ENCODE results near the gene UTP25. TPM values are rescaled to one million over a fixed set of nuclear protein-coding genes. Genes with fewer than 3 reads are reported as not detected.
"Not testable (repeated sequence)": the region's sequence is repeated elsewhere in the genome, so short reads cannot be mapped to it uniquely, and the experiment has no call there.

The UTP25 gene
- total RNA-seq, 1 experiment from 2014 or later = 9.5 TPM

DNA sequence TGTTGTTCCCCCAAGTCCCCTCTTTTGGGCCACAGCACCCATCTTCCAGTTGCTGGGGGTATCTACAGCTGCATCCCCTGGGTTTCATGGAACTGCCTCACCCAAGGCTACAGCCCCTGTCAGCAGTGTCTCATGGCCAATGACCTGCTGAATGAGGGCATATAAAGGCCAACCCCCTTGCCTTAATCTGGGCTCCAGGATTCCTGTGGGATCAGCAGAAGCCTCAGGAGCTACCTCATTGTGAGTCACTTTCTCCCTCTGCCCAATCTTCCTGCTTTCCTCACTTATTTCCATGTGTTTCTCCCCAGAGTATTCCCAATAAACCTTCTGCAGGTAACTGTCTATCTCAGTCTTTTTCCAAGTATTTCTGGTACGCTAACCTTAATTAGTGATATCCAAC lies 73.0 kb downstream of the UTP25 start:
- Mint-ChIP-seq H3K36me3 (ENCODE audit: insufficient read depth, unreplicated experiment) (no peaks in the 10 kb centered on the region), H3K9me3 (ENCODE audit: unreplicated experiment) (no peaks in the 10 kb centered on the region), H3K4me3 (ENCODE audit: unreplicated experiment) (no peak overlapping the region), H3K27ac (ENCODE audit: unreplicated experiment) (no peak overlapping the region), H3K4me1 (ENCODE audit: low read depth, unreplicated experiment) (no peaks in the 10 kb centered on the region), H3K27me3 (ENCODE audit: insufficient read depth, unreplicated experiment) (peaks cover 3% of the 10 kb centered on the region)
- Histone ChIP-seq H3K4me3 (ENCODE audit: low read depth, low read length) (no peak overlapping the region), H3K27me3 (replicated peaks; ENCODE audit: control insufficient read depth, insufficient read depth, low read length) (no peaks in the 10 kb centered on the region; the same call in 1 of the 2 replicates), H3K9me3 (no peaks in the 10 kb centered on the region), H3K36me3 (ENCODE audit: control insufficient read depth, insufficient read depth, low read length) (no peaks in the 10 kb centered on the region), H3K4me1 (no peaks in the 10 kb centered on the region)
- TF ChIP-seq, protein P1, sequence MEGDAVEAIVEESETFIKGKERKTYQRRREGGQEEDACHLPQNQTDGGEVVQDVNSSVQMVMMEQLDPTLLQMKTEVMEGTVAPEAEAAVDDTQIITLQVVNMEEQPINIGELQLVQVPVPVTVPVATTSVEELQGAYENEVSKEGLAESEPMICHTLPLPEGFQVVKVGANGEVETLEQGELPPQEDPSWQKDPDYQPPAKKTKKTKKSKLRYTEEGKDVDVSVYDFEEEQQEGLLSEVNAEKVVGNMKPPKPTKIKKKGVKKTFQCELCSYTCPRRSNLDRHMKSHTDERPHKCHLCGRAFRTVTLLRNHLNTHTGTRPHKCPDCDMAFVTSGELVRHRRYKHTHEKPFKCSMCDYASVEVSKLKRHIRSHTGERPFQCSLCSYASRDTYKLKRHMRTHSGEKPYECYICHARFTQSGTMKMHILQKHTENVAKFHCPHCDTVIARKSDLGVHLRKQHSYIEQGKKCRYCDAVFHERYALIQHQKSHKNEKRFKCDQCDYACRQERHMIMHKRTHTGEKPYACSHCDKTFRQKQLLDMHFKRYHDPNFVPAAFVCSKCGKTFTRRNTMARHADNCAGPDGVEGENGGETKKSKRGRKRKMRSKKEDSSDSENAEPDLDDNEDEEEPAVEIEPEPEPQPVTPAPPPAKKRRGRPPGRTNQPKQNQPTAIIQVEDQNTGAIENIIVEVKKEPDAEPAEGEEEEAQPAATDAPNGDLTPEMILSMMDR (IDR thresholded peaks at IDR 0.05; ENCODE audit: insufficient read depth in 1 of 2, low read depth in 1 of 2, low read length in 1 of 2, severe bottlenecking in 1 of 2, unreplicated experiment in 1 of 2) = no peak
- intact Hi-C loops (cut with micrococcal nuclease; ENCODE audit: unreplicated experiment) = no loop called here
- no TSS peak for BruUV-seq (replicated peaks)
- DNase-seq = no peak
- POLR2A ChIA-PET = no interaction called here
- CTCF ChIA-PET = interaction anchor here (1.7 kb wide), 1 partner anchor 25 kb away, joined by 4 read pairs; no protein-coding TSS in a partner anchor

DNA sequence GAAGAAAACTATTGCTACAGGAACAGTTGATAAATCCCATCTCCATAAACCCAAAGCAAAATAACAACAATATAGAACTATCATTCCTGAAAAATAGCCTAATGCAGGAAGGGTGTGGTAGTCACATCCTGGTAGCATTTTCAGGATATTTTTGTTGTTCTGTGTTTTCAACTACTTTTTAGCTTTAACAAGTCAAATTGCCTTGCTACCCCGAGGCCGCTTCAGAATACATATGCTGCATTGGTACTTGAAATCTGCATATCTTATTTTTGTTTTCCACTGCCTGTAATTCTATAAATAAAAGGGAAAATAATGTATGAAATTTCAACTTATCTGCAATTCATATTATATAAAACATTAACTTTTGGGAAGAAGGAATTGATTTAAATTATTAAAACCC lies 73.4 kb downstream of the UTP25 start:
- TF ChIP-seq, protein P1 (IDR thresholded peaks at IDR 0.05; ENCODE audit: insufficient read depth in 1 of 2, low read depth in 1 of 2, low read length in 1 of 2, severe bottlenecking in 1 of 2, unreplicated experiment in 1 of 2) = no peak
- no peaks in the 10 kb centered on the region for H3K4me1 ChIP-seq
- H3K36me3 ChIP-seq (ENCODE audit: control insufficient read depth, insufficient read depth, low read length) = no peaks in the 10 kb centered on the region
- DNase-seq = no peak
- ChIA-PET CTCF (interaction anchor here (1.7 kb wide), 1 partner anchor 26 kb away, joined by 4 read pairs; no protein-coding TSS in a partner anchor), POLR2A (no interaction called here)
- H3K4me3 ChIP-seq (ENCODE audit: low read depth, low read length) = no peak overlapping the region
- no TSS peak for BruUV-seq (replicated peaks)
- intact Hi-C loops (cut with micrococcal nuclease; ENCODE audit: unreplicated experiment) = no loop called here
- Mint-ChIP-seq H3K27me3 (ENCODE audit: insufficient read depth, unreplicated experiment) (peaks cover 3% of the 10 kb centered on the region), H3K9me3 (ENCODE audit: unreplicated experiment) (no peaks in the 10 kb centered on the region), H3K27ac (ENCODE audit: unreplicated experiment) (no peak overlapping the region), H3K4me1 (ENCODE audit: low read depth, unreplicated experiment) (no peaks in the 10 kb centered on the region), H3K4me3 (ENCODE audit: unreplicated experiment) (no peak overlapping the region), H3K36me3 (ENCODE audit: insufficient read depth, unreplicated experiment) (no peaks in the 10 kb centered on the region)
- no peaks in the 10 kb centered on the region for H3K9me3 ChIP-seq
- H3K27me3 ChIP-seq (replicated peaks; ENCODE audit: control insufficient read depth, insufficient read depth, low read length) = no peaks in the 10 kb centered on the region; the same call in 1 of the 2 replicates

DNA sequence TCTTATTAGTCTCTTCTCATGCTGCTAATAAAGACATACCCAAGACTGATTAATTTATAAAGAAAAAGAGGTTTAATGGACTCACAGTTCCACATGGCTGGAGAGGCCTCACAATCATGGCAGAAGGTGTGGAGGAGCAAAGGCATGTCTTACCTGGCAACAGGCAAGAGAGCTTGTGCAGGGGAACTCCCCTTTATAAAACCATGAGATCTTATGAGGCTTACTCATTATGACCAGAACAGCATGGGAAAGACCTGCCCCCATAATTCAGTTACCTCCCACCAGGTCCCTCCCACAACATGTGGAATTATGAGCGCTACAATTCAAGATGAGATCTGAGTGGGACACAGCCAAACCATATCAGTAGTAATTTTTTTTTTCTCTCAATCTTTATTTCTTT lies 77.0 kb downstream of the UTP25 start:
- BruUV-seq (replicated peaks); POLR2A ChIA-PET; H3K27ac Mint-ChIP-seq (ENCODE audit: unreplicated experiment); H3K36me3 ChIP-seq (ENCODE audit: control insufficient read depth, insufficient read depth, low read length); H3K4me1 ChIP-seq; H3K9me3 ChIP-seq; intact Hi-C loops (cut with micrococcal nuclease; ENCODE audit: unreplicated experiment); H3K27me3 ChIP-seq (replicated peaks; ENCODE audit: control insufficient read depth, insufficient read depth, low read length); H3K9me3 Mint-ChIP-seq (ENCODE audit: unreplicated experiment); H3K4me3 ChIP-seq (ENCODE audit: low read depth, low read length); DNase-seq; H3K4me1 Mint-ChIP-seq (ENCODE audit: low read depth, unreplicated experiment); H3K4me3 Mint-ChIP-seq (ENCODE audit: unreplicated experiment); H3K36me3 Mint-ChIP-seq (ENCODE audit: insufficient read depth, unreplicated experiment); H3K27me3 Mint-ChIP-seq (ENCODE audit: insufficient read depth, unreplicated experiment): not testable (repeated sequence)
- CTCF ChIA-PET = interaction anchor here (0.8 kb wide), 1 partner anchor 7 kb away, joined by 3 read pairs; no protein-coding TSS in a partner anchor

Other genes starting within 250 kb of the UTP25 start
- gene CAMK1G, start 244.3 kb upstream of the UTP25 start, total RNA-seq (2022) = not detected in 2 replicates
- gene LAMB3, start 175.5 kb upstream of the UTP25 start, total RNA-seq (2022) = 112 and 125 TPM in 2 replicates
- 40.4 and 45.7 TPM in 2 replicates for gene G0S2, start 152.6 kb upstream of the UTP25 start, total RNA-seq (2022)
- not detected in 2 replicates for gene HSD11B1, start 123.1 kb upstream of the UTP25 start, total RNA-seq (2022)
- not detected in 2 replicates for gene TRAF3IP3, start 71.9 kb upstream of the UTP25 start, total RNA-seq (2022)
- 4.5 TPM in 2 replicates for gene C1orf74, start 43.4 kb upstream of the UTP25 start, total RNA-seq (2022)
- gene IRF6, start 21.8 kb upstream of the UTP25 start, total RNA-seq (2022) = 27.3 and 30.3 TPM in 2 replicates
- gene SYT14, start 110.2 kb downstream of the UTP25 start, total RNA-seq (2022) = 0.18 and 0.19 TPM in 2 replicates